Breast epithelium (tissue), 3 donors: Measurements from ENCODE around the gene CD47.

Experiments
- POLR2A ChIP-seq: fragments of 450-650 bp; IDR thresholded peaks from one replicate; pipeline ENCODE4 v1.6.1; 2016; ENCODE audit warnings: antibody characterized with exemption, mild to moderate bottlenecking, moderate library complexity
- TF ChIP-seq, protein P1 (sequence below), 3 donors: fragments of 450-650 bp; IDR thresholded peaks; one replicate each; pipeline ENCODE4 v1.5.1; 2016 to 2017; ENCODE audit warnings: antibody characterized with exemption in 3 of 3, mild to moderate bottlenecking in 3 of 3, moderate library complexity in 3 of 3

GRCh38 chr3:108110934-108111333 is 20.1 kb upstream of the CD47 start:
- no peak for TF ChIP-seq POLR2A
- TF ChIP-seq, protein P1, sequence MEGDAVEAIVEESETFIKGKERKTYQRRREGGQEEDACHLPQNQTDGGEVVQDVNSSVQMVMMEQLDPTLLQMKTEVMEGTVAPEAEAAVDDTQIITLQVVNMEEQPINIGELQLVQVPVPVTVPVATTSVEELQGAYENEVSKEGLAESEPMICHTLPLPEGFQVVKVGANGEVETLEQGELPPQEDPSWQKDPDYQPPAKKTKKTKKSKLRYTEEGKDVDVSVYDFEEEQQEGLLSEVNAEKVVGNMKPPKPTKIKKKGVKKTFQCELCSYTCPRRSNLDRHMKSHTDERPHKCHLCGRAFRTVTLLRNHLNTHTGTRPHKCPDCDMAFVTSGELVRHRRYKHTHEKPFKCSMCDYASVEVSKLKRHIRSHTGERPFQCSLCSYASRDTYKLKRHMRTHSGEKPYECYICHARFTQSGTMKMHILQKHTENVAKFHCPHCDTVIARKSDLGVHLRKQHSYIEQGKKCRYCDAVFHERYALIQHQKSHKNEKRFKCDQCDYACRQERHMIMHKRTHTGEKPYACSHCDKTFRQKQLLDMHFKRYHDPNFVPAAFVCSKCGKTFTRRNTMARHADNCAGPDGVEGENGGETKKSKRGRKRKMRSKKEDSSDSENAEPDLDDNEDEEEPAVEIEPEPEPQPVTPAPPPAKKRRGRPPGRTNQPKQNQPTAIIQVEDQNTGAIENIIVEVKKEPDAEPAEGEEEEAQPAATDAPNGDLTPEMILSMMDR (IDR thresholded peaks at IDR 0.05): no peak
